Measurements from ENCODE around the gene TGFBR2.

The TGFBR2 gene

DNA sequence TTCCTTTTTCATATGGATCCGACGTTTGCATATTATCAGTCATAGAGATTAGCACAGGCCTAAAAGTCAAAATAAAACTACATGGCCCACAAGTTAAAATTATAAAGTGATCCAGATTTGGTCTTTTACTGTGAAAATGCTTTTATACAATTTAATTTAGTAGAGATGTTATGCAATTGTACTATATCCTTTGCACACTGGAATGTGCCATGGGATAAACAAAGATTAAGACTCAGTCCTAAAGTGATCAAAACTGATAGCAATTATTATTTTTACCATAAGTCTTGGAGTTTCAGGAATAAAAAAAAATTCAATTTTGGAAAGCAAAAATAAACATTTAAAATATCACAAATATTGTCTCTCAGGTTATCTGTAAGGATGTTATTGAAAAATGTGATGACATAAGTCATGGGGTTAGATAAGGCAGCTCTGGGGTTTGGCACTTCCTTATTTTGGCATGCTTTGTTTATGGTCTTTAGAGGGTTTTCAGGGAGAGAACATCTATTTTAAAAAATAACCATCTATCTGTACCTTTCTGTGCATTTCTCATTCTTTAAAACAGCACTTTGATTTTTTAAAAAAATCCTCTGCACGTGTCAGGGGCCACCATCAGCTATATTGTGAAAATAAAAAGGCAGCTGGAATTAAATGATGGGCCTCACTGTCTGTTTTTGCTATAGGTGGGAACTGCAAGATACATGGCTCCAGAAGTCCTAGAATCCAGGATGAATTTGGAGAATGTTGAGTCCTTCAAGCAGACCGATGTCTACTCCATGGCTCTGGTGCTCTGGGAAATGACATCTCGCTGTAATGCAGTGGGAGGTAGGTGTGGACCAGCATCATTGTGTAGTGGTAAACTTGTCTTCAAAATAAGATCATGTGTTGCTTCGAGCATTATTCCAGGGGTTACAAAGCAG is 67.3 kb downstream of the TGFBR2 start:
- peaks cover 3% of the 10 kb centered on the region for H3K9me3 Mint-ChIP-seq

DNA sequence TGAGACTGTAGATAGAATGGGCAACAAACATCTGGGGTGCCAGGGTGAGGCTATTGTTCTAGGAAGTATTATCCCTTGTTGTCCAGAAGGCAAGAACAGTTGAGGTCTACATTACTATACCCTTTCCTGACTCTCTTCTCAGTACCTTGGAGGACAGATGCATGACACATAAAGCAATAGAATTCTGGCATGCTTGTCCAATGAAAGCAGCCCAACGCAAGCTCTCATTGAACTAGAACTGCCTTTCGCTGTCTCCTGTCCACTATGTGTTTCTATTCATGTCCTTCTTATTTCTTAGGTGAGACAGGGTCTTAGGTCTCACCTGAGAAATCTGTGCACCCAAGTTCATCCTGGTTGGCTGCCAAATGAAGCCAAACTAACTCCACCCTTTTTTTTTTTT is 68.6 kb downstream of the TGFBR2 start:
- Mint-ChIP-seq H3K36me3 (peaks cover 84% of the 10 kb centered on the region), H3K9me3 (no peaks in the 10 kb centered on the region), H3K27ac (peak overlapping the region; percentile 79), H3K4me3 (no peak overlapping the region), H3K27me3 (no peaks in the 10 kb centered on the region), H3K4me1 (peaks cover 72% of the 10 kb centered on the region)
- ATAC-seq: no peak

More for the DNA sequence above, 67.3 kb downstream of the TGFBR2 start:
- no peak for ATAC-seq
- Mint-ChIP-seq H3K4me1 (peaks cover 80% of the 10 kb centered on the region), H3K27ac (peak overlapping the region; percentile 79), H3K36me3 (peaks cover 89% of the 10 kb centered on the region), H3K27me3 (no peaks in the 10 kb centered on the region), H3K4me3 (no peak overlapping the region)

DNA sequence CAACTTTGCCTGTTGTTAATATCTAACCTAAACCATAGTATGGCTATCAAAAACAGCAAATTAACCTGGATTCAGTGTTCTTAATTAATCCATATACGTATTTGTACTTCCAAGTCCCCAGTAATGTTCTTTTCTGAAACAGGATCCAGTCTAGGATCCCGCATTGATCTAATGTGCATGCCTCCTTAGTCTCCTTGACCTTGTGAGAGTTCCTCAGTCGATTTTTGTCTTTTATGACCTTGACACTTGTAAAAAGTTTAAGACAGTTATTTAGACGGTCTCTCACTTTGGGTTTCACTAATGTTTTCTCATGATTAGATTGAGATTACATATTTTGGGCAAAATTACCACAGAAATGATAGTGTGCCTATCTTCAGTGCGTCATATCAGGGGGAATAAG is 69.4 kb downstream of the TGFBR2 start:
- H3K4me3 Mint-ChIP-seq: no peak overlapping the region
- H3K36me3 Mint-ChIP-seq: peaks cover 85% of the 10 kb centered on the region
- H3K27me3 Mint-ChIP-seq: no peaks in the 10 kb centered on the region
- no peaks in the 10 kb centered on the region for H3K9me3 Mint-ChIP-seq
- ATAC-seq: no peak
- peak overlapping the region; percentile 79 for H3K27ac Mint-ChIP-seq
- H3K4me1 Mint-ChIP-seq: peaks cover 73% of the 10 kb centered on the region

DNA sequence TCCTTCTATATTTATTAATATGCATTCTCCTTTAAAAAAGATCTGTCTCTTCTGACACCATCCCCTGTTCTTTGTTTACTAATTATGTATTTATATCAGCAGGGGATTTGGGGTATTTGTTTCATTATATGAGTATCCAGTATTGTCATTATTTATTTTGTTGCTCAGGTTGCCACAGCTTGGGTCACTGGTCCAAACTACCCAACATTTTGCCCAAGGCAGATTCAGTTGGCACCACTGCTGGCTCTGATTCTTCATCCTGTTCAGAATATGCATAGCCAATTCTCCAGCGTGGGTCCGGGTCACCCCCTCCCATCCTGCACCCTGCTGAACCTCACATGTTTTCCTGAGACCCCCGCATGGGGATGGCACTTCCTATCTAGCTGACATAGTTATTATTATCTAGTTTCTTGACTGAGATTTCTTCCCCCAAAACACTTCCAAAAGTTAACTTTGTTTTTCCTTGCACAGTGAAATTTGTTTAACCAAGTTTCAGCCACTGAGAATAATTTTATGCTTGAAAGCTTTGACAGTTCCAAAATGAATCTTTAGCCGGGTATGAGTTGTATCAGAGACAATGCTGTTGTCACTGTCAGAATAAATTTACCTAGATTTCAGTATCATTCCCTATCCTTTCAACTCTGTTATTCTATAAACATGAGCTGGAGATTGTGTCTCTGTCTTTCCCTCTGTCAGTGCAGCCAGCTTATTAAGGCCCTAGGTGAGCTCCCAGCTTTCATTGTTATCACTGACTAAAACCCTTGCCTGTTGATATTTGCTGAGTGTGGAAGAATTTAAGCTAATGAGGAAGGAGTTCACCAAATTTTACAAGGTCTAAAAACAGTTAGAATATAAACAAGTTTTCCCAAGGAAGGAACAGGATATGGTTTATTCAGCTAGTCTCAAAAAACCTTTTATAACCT is 70.3 kb downstream of the TGFBR2 start:
- H3K27ac Mint-ChIP-seq: peak overlapping the region; percentile 79

DNA sequence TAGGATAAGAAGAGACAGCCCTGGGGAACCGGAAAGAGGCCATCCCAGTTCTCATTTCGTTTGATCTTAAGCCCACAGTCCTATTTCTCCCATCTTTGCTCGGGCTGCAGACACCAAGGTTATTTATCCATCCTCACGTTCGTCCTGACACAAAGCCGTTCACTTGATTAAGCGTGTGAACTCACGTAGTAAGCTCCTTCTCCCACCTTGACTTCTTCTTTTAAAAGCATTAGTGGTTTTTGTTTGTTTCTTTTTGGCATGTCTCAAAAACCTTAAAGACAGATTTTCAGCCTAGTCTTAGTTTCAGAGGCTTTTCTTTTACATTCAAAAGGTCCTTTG is 70.9 kb downstream of the TGFBR2 start:
- Mint-ChIP-seq H3K36me3 (peaks cover 84% of the 10 kb centered on the region), H3K4me1 (peaks cover 73% of the 10 kb centered on the region), H3K4me3 (no peak overlapping the region), H3K27ac (peak overlapping the region; percentile 79), H3K9me3 (no peaks in the 10 kb centered on the region), H3K27me3 (no peaks in the 10 kb centered on the region)
- ATAC-seq: no peak

More for the DNA sequence above, 70.3 kb downstream of the TGFBR2 start:
- H3K4me1 Mint-ChIP-seq: peaks cover 73% of the 10 kb centered on the region
- no peak overlapping the region for H3K4me3 Mint-ChIP-seq
- peak; percentile 47 for ATAC-seq
- H3K36me3 Mint-ChIP-seq: peaks cover 85% of the 10 kb centered on the region
- H3K9me3 Mint-ChIP-seq: no peaks in the 10 kb centered on the region
- no peaks in the 10 kb centered on the region for H3K27me3 Mint-ChIP-seq

DNA sequence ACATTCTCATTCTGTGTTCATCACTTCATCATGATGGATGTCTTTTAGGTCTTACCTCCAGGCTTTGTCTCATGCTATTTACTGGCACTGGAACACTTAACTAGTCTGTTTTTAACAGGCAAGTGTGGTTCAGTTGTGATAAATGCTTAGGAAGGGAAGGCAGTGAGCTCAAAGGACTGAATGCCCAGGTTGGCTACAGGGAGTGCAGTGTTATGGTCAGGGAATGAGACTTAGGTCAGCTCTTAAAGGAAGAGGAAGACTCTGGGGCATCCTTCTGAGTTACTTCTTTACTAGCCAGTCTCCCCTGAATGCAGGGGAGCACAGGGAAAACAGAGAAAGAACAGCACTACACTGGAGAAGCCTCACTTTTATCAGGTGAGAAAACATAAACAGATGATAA is 72.6 kb downstream of the TGFBR2 start:
- no peak for ATAC-seq
- Mint-ChIP-seq H3K36me3 (peaks cover 80% of the 10 kb centered on the region), H3K4me3 (no peak overlapping the region), H3K4me1 (peaks cover 72% of the 10 kb centered on the region), H3K9me3 (no peaks in the 10 kb centered on the region), H3K27me3 (no peaks in the 10 kb centered on the region), H3K27ac (peak overlapping the region; percentile 79)

DNA sequence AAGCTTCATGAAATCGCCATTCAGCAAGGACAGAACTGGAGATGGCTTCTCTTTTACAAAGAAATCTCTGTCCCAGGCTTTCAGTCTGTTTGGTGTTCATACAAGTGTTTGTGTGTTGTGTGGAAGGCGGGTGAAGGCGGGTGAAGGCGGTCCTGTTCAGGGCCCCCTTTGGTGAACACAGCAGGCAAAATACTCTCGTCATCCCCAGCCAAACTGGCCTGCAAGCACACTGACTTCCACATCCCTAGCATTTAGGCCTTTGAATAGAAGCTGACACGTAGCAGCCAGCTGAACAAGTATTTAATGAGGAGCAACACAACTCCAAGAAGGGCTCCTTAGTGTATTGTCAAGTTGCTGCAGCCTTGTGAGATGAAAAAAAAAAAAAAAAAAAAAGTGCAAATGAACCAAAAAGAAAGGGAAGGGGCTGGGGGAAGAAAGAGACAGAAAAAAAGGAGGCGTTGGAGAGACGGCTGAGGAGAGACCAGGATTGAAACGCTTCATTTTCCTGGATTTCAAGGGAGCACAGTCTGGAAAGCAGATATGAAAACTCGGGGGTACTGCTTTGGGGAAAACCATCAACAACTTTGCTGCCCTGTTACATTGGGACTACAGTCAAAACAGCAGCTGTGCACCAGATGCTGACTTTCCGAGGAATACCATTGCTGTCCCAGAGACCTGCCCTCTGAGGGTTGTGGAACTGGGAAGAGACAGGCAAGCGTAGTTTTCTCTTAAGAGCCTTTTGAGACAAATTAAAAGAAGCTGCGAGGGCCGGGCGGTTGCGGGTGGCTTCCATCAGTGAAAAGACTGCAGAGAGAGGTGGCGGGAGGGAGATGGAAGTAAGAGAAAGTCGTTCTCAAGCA is 74.6 kb downstream of the TGFBR2 start:
- Mint-ChIP-seq H3K4me3 (peak overlapping the region; percentile 1), H3K27ac (peak overlapping the region; percentile 76), H3K9me3 (no peaks in the 10 kb centered on the region), H3K27me3 (no peaks in the 10 kb centered on the region), H3K4me1 (peaks cover 69% of the 10 kb centered on the region), H3K36me3 (peaks cover 82% of the 10 kb centered on the region)
- ATAC-seq: no peak

DNA sequence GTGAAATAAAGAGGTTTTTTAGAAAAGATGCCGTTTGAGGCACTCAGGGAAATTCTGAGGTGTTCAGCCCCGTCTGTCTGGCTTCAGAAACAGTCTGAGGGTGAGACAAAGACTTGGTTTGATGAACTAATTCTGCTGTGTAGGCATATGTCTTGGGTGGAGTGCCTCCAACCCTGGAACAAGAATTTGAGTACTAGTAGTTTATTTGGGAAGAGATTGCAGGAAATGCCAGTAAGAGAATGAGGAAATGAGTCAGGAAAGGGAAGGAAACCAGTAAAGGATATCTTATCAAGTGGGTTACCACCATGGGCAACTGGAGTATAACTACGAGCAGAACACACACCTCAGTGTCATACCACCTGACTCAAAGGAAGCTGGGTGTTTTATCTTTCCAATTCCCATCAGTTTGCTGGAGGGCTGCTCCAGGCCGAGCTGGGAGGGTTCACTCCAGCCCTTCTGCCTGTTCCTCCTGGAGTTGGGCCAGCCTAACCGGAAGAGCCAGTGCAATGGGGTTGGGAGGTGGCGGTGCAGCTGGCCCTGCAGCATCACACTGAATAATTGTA is 75.3 kb downstream of the TGFBR2 start:
- Mint-ChIP-seq H3K4me1 (peaks cover 62% of the 10 kb centered on the region), H3K9me3 (no peaks in the 10 kb centered on the region), H3K27me3 (no peaks in the 10 kb centered on the region), H3K4me3 (no peak overlapping the region), H3K36me3 (peaks cover 82% of the 10 kb centered on the region), H3K27ac (peak overlapping the region; percentile 76)
- no peak for ATAC-seq

DNA sequence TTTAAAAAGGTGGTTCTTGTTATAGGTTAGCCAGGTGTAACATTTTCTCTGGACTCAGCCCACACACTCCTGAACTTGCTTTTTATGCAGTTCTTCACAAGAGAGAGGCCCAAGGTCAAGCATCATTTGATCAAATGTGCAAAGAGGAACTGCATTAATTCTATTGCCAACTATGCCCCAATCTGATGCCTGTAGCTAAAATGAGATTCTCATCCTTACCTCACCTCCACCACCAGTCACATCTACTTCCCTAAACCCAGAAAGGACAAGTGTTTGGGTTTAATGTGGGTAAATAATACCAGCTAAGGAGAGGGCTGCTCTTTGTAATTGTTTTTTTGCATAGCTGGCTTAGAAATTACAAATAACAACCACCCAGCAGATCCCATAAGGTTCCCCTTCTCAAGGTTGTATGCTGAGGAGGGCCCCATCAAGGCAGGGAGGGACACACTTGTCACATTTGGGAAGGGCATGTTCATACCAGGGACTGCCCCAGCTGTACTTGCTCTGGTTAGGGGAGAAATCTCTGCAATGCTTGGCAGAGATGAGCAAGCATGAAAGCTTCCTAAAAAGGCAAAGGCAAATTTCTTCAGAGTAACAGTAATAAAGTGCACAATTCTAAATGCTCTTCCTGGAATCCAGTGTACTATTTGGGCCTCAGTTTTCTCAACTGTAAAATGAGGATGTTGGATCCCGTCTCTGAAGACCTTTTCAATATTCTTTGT is 76.2 kb downstream of the TGFBR2 start:
- H3K36me3 Mint-ChIP-seq: peaks cover 79% of the 10 kb centered on the region
- no peak overlapping the region for H3K4me3 Mint-ChIP-seq
- H3K27me3 Mint-ChIP-seq: no peaks in the 10 kb centered on the region
- H3K9me3 Mint-ChIP-seq: no peaks in the 10 kb centered on the region
- peak; percentile 81 for ATAC-seq
- H3K27ac Mint-ChIP-seq: peak overlapping the region; percentile 76
- H3K4me1 Mint-ChIP-seq: peaks cover 58% of the 10 kb centered on the region

DNA sequence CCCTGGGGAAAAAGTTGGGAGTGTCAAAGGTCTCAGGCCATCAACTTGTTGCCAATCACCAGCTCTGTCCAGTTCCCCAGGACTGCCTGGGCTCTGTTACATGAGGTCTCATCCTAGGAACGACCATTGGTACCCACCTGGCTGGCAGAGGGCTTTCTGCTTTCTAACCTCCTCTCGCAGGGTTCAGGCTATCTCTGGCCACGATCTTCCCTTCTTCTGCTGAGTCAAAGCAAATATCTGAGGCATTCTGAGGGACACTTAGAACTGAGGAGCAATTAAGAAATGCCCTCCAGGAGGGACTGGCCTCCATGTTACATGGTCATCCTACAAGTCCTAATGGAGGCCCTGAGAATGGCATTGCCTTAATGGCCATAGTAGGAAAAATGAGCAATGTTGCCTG is 77.4 kb downstream of the TGFBR2 start:
- Mint-ChIP-seq H3K27ac (peak overlapping the region; percentile 66), H3K4me3 (no peak overlapping the region), H3K4me1 (peaks cover 69% of the 10 kb centered on the region), H3K27me3 (no peaks in the 10 kb centered on the region), H3K36me3 (peaks cover 83% of the 10 kb centered on the region), H3K9me3 (no peaks in the 10 kb centered on the region)
- no peak for ATAC-seq

DNA sequence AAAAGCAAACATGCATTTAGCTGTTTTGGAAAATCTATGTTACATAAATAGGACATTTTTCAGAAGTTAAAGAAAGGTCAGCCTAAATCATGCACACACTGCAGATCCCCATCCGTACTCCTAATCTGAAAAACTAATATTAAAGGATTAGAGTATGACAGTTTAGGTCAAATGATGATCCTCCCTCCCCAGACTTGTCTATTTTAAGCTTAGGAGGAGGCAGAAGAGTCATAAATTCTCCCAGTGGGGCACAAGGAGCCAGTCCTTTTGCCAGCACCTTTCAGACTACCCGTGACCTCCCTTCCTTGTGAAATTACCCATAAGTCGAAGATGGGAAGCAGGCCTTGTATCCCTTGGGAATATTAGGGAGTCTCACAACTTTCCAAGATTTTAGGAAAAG is 78.0 kb downstream of the TGFBR2 start:
- no peak for ATAC-seq
- H3K27me3 Mint-ChIP-seq: no peaks in the 10 kb centered on the region
- H3K9me3 Mint-ChIP-seq: no peaks in the 10 kb centered on the region
- H3K36me3 Mint-ChIP-seq: peaks cover 83% of the 10 kb centered on the region
- peaks cover 69% of the 10 kb centered on the region for H3K4me1 Mint-ChIP-seq
- H3K4me3 Mint-ChIP-seq: no peak overlapping the region
- H3K27ac Mint-ChIP-seq: peak overlapping the region; percentile 66

DNA sequence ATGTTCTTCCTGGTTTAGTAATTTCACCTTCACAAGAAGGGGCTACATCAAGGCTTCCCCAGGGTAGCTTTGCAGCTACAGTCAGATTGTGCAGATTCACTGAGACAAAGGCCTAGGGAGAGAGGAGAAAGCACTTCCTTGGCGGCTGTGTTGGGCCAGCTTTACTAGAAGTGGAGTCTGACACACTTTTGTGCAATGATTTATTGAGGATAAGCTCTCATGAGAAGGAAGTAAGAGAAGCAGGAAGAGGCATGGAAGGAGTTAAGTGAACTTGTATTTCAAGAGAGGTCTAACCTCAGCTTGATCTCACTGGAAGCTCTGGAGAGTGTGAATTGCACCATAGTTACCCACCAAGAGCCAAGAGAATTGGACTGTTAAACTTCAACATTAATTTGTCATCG is 78.9 kb downstream of the TGFBR2 start:
- Mint-ChIP-seq H3K27me3 (no peaks in the 10 kb centered on the region), H3K4me1 (peaks cover 74% of the 10 kb centered on the region), H3K9me3 (no peaks in the 10 kb centered on the region), H3K36me3 (peaks cover 84% of the 10 kb centered on the region), H3K27ac (peak overlapping the region; percentile 66), H3K4me3 (no peak overlapping the region)
- no peak for ATAC-seq

DNA sequence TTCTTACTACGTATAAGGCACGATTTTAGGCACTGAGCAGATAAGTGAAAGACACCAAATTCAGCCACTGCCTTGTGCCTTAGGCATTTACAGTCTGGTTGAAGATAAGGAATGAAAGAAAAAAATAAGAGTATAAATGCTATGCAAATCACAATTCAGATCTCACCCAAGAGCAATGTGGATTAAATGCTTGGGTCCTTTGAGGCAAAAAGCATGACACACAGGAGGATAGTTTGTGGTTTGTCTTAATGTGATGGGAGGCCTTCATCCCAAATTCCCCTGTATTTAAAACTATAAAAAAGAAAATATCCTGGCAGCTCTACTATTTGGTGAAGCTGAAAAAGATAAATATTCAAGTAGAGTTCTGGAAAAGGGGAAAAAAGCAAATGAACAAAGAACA is 79.8 kb downstream of the TGFBR2 start:
- ATAC-seq: no peak
- Mint-ChIP-seq H3K4me3 (no peak overlapping the region), H3K27me3 (no peaks in the 10 kb centered on the region), H3K4me1 (peaks cover 73% of the 10 kb centered on the region), H3K36me3 (peaks cover 84% of the 10 kb centered on the region), H3K9me3 (no peaks in the 10 kb centered on the region), H3K27ac (peak overlapping the region; percentile 66)

DNA sequence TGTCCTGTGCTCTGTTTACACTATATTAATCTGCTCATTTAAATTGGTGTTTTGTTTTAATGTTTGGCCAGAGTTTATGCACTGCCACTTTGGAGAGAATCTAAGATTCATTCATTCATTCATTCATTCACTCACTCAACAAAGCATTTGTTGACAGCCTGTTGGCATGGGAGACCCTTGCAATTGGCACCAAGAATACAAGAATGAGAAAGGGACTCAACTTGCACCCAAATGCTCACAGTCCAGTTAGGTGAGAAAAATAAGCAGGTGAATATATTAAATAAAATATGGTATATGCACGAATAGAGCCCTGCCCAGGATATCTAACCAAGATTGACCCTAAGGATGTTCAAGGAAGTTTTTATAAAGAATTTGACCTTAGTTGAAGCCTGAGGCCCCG is 80.4 kb downstream of the TGFBR2 start:
- no peak for ATAC-seq
- H3K36me3 Mint-ChIP-seq: peaks cover 83% of the 10 kb centered on the region

More for the DNA sequence above, 80.4 kb downstream of the TGFBR2 start:
- Mint-ChIP-seq H3K4me3 (no peak overlapping the region), H3K9me3 (no peaks in the 10 kb centered on the region), H3K27ac (no peak overlapping the region), H3K4me1 (peaks cover 66% of the 10 kb centered on the region), H3K27me3 (no peaks in the 10 kb centered on the region)
